Psoas muscle (tissue), 8 donors: Measurements from ENCODE around the gene POLR2L. TPM values are rescaled to one million over a fixed set of nuclear protein-coding genes. Genes with fewer than 3 reads are reported as not detected.
A peak's percentile ranks its signal among the peaks of the same experiment; 100 is the strongest.

Source experiments
- ATAC-seq, 4 donors: fragments of 200-7000 bp; cut with Tn5 transposase; one replicate each; pipeline ENCODE4 v1.9.1; 2020; ENCODE audit warnings: moderate library complexity in 3 of 4, mild to moderate bottlenecking in 2 of 4
- DNase-seq, 2 donors: peaks; one replicate each; pipeline ENCODE4 v3.0.0-alpha.2; 2020
- H3K27ac ChIP-seq: fragments of 200-600 bp; one replicate; pipeline ENCODE4 v1.8.0; 2022
- H3K27me3 ChIP-seq, 3 donors: fragments of 200-600 bp in 1 of 3; one replicate each; pipeline versions ENCODE4 v1.6.1 to v1.8.0; 2013 to 2022; ENCODE audit warnings: low read length in 2 of 3, mild to moderate bottlenecking in 2 of 3, moderate library complexity in 1 of 3; ENCODE audit not compliant: insufficient read depth in 3 of 3
- H3K36me3 ChIP-seq, 2 donors: fragments of 200-600 bp in 1 of 2; one replicate each; pipeline versions ENCODE4 v1.6.1 to v1.8.0; 2013 to 2022; ENCODE audit warnings: low read depth in 1 of 2, mild to moderate bottlenecking in 1 of 2, moderate library complexity in 1 of 2; ENCODE audit not compliant: insufficient read depth in 1 of 2
- H3K4me1 ChIP-seq: fragments of 200-600 bp; one replicate; pipeline ENCODE4 v1.8.0; 2022
- H3K4me3 ChIP-seq: fragments of 200-600 bp; one replicate; pipeline ENCODE4 v1.8.0; 2022; ENCODE audit warnings: mild to moderate bottlenecking
- H3K9me3 ChIP-seq: fragments of 200-600 bp; one replicate; pipeline ENCODE4 v1.8.0; 2022
- WGBS, 3 donors: extraction: QIAGEN DNeasy Blood & Tissue Kit; methylation state at CpG; one replicate each; pipeline versions ENCODE4 v1.1.6 to v1.1.7; 2013; 5-methylcytosine and 5-hydroxymethylcytosine counted together
- intact Hi-C, 2 donors: fragments of 100-400 bp; cut with DNase I; formaldehyde crosslinking; loops; one replicate each; pipeline versions ENCODE4 v1.11.0 to v1.14.2; 2022
- polyA plus RNA-seq, 3 donors: library from polyadenylated mRNA; stranded (reverse); fragments of 200-250 nt; gene quantifications; one replicate each; pipeline ENCODE4 v1.2.3, GENCODE V29; 2013
- total RNA-seq, 4 donors: library from RNA; stranded (reverse); fragmentation: NEBNext Ultra II Directional in 2 of 4; extraction: Animal tissue kit (Norgen Biotek cat#: 25700) in 2 of 4; gene quantifications; one replicate each; pipeline versions ENCODE4 v1.2.1 to v1.2.4, GENCODE V29; 2021 to 2023
- TF ChIP-seq, protein P1 (sequence below): fragments of 200-600 bp; IDR thresholded peaks from one replicate; pipeline ENCODE4 v1.8.0; 2022; ENCODE audit warnings: antibody characterized with exemption
- donor health status: healthy with polysubstance abuse.
- donor health status: DM: no; HTN: no; CAD: no; lungs with moderate emphysema.
- donor health status: Bipolar disorder and iron deficiency.
- donor health status: healthy.
- donor health status: DM: yes; HTN: yes; CAD: no.
- donor health status: DM: no; HTN: no; CAD: no.
- donor health status: DM: no; HTN: no; CAD: no.
- donor health status: DM: yes; HTN: yes; CAD: no.

The POLR2L gene
- total and polyA plus RNA-seq, 7 donors: 113 to 205 (median 176) TPM

DNA sequence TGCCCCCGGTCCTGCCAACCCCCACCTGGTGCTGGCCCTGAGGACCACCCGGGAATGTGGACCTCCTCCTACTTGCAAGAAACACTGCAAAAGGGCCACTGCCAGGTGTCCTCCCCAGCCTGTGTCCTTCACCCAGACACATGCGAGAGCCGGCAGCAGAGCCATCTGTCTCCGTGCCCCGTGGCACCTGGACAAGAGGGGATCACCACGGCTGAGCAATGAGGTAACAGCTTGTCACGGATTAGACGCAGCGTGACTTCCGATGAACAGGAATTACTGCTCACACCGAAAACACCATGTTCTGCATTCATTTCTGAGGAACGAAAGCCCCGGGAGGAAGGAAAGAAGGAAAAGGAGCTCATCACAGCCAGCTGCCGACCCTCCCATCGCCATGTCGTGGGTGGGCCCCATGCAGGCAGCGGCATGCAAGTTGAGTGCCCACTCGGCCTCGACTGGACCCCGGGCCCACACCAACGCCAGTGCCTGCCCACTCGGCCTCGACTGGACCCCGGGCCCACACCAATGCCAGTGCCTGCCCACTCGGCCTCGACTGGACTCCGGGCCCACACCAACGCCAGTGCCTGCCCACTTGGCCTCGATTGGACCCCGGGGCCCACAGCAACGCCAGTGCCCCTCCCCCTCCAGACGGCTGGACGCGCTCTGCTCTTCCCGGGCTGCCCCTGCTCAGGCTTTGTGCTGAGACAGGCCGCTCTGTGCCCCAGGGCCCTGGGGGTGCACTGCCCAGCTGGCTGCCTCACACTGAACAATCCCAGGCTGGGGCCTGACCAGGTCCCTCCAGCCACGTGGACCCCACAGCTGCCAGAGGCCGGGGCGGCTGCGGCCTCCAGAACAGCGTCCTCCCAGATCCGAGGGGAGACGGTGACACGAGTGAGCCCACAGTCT is 46.2 kb upstream of the POLR2L start:
- Histone ChIP-seq H3K27me3 (no peaks in the 10 kb centered on the region), H3K4me1 (peaks cover 7% of the 10 kb centered on the region), H3K36me3 (peaks cover 0 to 2% of the 10 kb centered on the region in 2 donors), H3K9me3 (no peaks in the 10 kb centered on the region), H3K4me3 (no peak overlapping the region), H3K27ac (no peak overlapping the region)
- peak in 3 of 4 donors; percentile 74 to 76 (median 74) for ATAC-seq
- no peak for DNase-seq
- intact Hi-C loops: no loop called here
- WGBS, 3 donors: 41 to 63% (median 54%) methylated on average over 38 to 45 of the region's 45 CpGs
- TF ChIP-seq, protein P1, sequence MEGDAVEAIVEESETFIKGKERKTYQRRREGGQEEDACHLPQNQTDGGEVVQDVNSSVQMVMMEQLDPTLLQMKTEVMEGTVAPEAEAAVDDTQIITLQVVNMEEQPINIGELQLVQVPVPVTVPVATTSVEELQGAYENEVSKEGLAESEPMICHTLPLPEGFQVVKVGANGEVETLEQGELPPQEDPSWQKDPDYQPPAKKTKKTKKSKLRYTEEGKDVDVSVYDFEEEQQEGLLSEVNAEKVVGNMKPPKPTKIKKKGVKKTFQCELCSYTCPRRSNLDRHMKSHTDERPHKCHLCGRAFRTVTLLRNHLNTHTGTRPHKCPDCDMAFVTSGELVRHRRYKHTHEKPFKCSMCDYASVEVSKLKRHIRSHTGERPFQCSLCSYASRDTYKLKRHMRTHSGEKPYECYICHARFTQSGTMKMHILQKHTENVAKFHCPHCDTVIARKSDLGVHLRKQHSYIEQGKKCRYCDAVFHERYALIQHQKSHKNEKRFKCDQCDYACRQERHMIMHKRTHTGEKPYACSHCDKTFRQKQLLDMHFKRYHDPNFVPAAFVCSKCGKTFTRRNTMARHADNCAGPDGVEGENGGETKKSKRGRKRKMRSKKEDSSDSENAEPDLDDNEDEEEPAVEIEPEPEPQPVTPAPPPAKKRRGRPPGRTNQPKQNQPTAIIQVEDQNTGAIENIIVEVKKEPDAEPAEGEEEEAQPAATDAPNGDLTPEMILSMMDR: no peak

DNA sequence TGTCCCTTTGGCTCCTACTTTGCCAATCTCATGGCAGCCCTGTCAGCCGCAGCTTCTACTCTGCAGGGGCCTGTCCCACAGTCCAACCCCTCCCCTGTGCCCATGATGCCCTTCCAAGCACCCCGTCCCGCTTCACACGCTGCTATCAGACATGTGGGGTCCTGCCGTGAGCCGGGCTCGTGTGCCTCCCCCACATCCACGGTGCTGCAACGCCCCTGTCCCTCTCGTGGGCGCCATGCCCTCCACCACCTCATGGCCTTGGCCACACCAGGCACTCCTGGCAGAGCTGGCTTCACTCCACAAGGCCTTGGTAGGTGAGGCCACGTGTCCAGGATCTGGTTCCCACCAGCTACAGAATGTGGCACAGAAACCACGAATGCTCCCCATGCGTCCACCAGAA is 45.3 kb upstream of the POLR2L start:
- ATAC-seq: peak in 2 of 4 donors; percentile 3 to 9

DNA sequence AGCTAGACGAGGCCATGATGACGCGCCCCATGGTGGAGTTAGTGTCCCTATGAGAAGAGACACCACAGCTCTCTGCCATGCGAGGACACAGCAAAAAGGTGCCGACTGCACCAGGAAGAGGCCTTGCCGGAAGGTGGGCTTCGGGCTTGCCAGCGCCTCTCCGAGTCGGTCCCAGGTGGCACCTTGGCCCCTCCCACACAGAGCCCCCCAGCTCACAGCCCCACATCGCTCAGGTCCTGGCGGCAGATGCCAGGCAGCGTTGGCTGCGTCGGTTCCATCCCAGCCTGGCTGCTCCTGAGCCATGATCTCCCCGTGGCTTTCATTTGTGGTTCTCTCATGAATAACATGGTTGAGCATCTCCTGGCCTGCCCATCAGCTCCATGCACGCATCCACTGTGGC is 44.2 kb upstream of the POLR2L start:
- Histone ChIP-seq H3K36me3 (peaks cover 0 to 22% of the 10 kb centered on the region in 2 donors), H3K27me3 (no peaks in the 10 kb centered on the region), H3K4me1 (peaks cover 7% of the 10 kb centered on the region), H3K4me3 (no peak overlapping the region), H3K27ac (no peak overlapping the region), H3K9me3 (no peaks in the 10 kb centered on the region)
- 94 to 97% (median 97%) methylated on average over 17 of the region's 17 CpGs for WGBS, 3 donors
- ATAC-seq: no peak
- intact Hi-C loops: no loop called here
- no peak for DNase-seq
- TF ChIP-seq, protein P1: no peak

More for the DNA sequence above, 45.3 kb upstream of the POLR2L start:
- no peak for DNase-seq
- Histone ChIP-seq H3K27ac (no peak overlapping the region), H3K4me1 (peaks cover 7% of the 10 kb centered on the region), H3K9me3 (no peaks in the 10 kb centered on the region), H3K27me3 (no peaks in the 10 kb centered on the region), H3K36me3 (peaks cover 0 to 12% of the 10 kb centered on the region in 2 donors), H3K4me3 (no peak overlapping the region)
- 79 to 88% (median 87%) methylated on average over 14 of the region's 14 CpGs for WGBS, 3 donors
- intact Hi-C loops: no loop called here
- TF ChIP-seq, protein P1: no peak

DNA sequence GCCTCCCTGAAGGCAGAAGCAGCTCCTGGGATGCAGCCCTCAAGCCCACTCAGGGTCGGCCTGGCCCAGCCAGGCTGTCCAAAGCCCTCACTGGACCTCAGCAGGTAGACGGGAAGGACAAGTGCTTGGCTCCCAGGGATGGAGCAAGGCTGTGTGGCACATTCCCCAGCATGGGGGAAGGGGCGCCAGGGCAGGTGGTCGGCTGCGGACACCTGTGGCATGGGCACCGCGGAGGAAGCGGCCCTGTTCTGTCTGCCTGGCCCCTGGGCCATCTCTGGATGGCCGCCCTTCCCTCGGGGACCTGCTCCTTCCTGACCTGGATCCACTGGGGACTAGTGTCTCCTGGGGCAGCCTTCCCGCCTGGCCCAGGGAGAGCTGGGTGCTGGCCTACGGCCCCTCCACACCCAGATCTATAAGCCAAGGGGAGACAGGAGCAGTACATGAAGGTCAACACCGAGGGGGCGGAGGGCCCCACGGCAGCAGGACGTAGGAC is 42.3 kb upstream of the POLR2L start:
- TF ChIP-seq, protein P1: no peak
- WGBS, 3 donors: 87 to 88% (median 87%) methylated on average over 14 to 16 of the region's 16 CpGs
- no peak overlapping the region for H3K4me3 ChIP-seq
- intact Hi-C loops: no loop called here
- H3K27ac ChIP-seq: no peak overlapping the region
- ATAC-seq (no peak), DNase-seq (no peak)
- no peaks in the 10 kb centered on the region for H3K27me3 ChIP-seq
- peaks cover 7% of the 10 kb centered on the region for H3K4me1 ChIP-seq
- H3K36me3 ChIP-seq: peaks cover 2 to 29% of the 10 kb centered on the region in 2 donors
- H3K9me3 ChIP-seq: no peaks in the 10 kb centered on the region
